GM21529 (cell line): Measurements from ENCODE around the gene PTH2R.

ENCODE experiments used
- ATAC-seq: cut with Tn5 transposase; IDR thresholded peaks from one replicate; pipeline ENCODE4 v1.9.1; 2021; ENCODE audit not compliant: unreplicated experiment

The PTH2R gene

DNA sequence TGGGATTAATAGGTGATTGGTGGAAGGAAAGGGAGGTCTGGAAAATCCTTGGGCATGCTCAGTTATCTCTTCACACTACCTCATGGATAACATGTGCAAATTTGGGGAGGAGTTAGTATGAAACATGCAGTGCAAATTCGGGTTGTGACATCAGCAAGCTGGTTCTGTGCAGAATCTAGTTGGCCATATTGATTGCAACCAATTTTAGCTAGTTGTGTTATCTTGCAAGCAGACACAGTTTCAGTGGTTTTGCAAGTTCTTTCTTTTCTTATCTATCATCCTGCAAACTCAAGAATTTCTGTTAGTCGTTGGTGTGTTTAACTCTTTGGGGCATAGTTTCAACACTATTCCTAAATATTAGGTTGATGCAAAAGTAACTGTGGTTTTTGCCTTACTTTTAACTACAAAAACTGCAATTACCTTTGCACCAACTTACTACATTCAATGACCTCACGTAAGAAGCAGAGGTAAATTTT is 135.4 kb downstream of the PTH2R start:
- ATAC-seq, result no peak

DNA sequence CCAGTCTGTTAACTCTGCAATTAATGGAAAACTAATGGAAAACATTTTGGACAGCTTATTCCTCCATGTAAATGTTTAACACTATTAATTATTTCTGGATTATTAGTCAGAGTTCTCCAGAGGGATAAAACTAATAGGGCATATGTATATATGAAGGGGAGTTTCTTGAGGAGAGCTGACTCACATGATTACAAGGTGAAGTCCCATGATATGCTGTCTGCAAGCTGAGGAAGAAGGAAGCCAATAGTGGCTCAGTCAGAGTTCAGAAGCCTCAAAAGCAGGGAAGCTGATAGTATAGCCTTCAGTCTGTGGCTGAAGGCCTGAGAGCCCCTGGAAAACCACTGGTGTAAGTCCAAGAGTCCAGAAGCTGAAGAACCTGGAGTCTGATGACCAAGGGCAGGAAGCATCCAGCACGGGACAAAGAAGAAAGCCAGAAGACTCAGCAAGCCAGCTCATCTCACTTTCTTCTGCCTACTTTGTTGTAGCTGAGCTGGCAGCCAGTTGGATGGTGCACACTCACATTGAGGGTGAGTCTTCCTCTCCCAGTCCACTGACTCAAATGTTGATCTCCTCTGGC is 136.0 kb downstream of the PTH2R start:
- ATAC-seq, result no peak
